ENCODE data around the gene PARD3. TPM values are rescaled to one million over a fixed set of nuclear protein-coding genes. Genes with fewer than 3 reads are reported as not detected.
A peak's percentile ranks its signal among the peaks of the same experiment; 100 is the strongest.

The PARD3 gene
- total RNA-seq, 3 donors from 2014 or later, result 48.2 to 93.7 (median 60.6) TPM

GRCh38 chr10:34079702-34080484, 735.2 kb downstream of the PARD3 start:
- H3K4me3 ChIP-seq, result no peak overlapping the region
- H3K9me3 ChIP-seq, result peaks cover 8% of the 10 kb centered on the region in 2 donors
- intact Hi-C loops (cut with DNase I; ENCODE audit: low total_unique reads), result no loop called here
- TF ChIP-seq POLR2A (IDR thresholded peaks at IDR 0.05) (no peak), CTCF (IDR thresholded peaks at IDR 0.05) (no peak), POLR2AphosphoS5 (IDR thresholded peaks at IDR 0.05) (no peak)
- no peaks in the 10 kb centered on the region for H3K27me3 ChIP-seq
- no peak overlapping the region for H3K27ac ChIP-seq
- no peak for DNase-seq (ENCODE audit: low spot score in 2 of 2)
- no peaks in the 10 kb centered on the region for H3K36me3 ChIP-seq
- H3K4me1 ChIP-seq, result no peaks in the 10 kb centered on the region

GRCh38 chr10:34078745-34079470, 736.2 kb downstream of the PARD3 start:
- Histone ChIP-seq H3K36me3 (no peaks in the 10 kb centered on the region), H3K9me3 (peaks cover 8% of the 10 kb centered on the region in 2 donors), H3K4me1 (no peaks in the 10 kb centered on the region), H3K4me3 (no peak overlapping the region), H3K27ac (peak overlapping the region; percentile 41 to 80), H3K27me3 (no peaks in the 10 kb centered on the region)
- intact Hi-C loops (cut with DNase I; ENCODE audit: low total_unique reads), result no loop called here
- no peak for TF ChIP-seq POLR2A (IDR thresholded peaks at IDR 0.05)
- TF ChIP-seq CTCF (IDR thresholded peaks at IDR 0.05), result no peak
- TF ChIP-seq POLR2AphosphoS5 (IDR thresholded peaks at IDR 0.05), result no peak
- peak in 1 of 2 donors; percentile 30 for DNase-seq (ENCODE audit: low spot score in 2 of 2)

GRCh38 chr10:34078017-34078744, 736.9 kb downstream of the PARD3 start:
- Histone ChIP-seq H3K27me3 (no peaks in the 10 kb centered on the region), H3K27ac (peak overlapping the region; percentile 41 to 80), H3K4me3 (no peak overlapping the region), H3K9me3 (peaks cover 4 to 8% of the 10 kb centered on the region in 2 donors), H3K4me1 (no peaks in the 10 kb centered on the region), H3K36me3 (no peaks in the 10 kb centered on the region)
- TF ChIP-seq POLR2A (IDR thresholded peaks at IDR 0.05), result no peak
- TF ChIP-seq POLR2AphosphoS5 (IDR thresholded peaks at IDR 0.05), result no peak
- TF ChIP-seq CTCF (IDR thresholded peaks at IDR 0.05), result no peak
- intact Hi-C loops (cut with DNase I; ENCODE audit: low total_unique reads), result no loop called here
- DNase-seq (ENCODE audit: low spot score in 2 of 2), result no peak

- no peak for DNase-seq (ENCODE audit: low spot score in 2 of 2)
- no peak for TF ChIP-seq CTCF (IDR thresholded peaks at IDR 0.05)
- TF ChIP-seq POLR2AphosphoS5 (IDR thresholded peaks at IDR 0.05), result no peak
- TF ChIP-seq POLR2A (IDR thresholded peaks at IDR 0.05), result no peak
- peaks cover 4 to 8% of the 10 kb centered on the region in 2 donors for H3K9me3 ChIP-seq
- H3K27ac ChIP-seq, result no peak overlapping the region
- no peaks in the 10 kb centered on the region for H3K36me3 ChIP-seq
- no peaks in the 10 kb centered on the region for H3K4me1 ChIP-seq
- intact Hi-C loops (cut with DNase I; ENCODE audit: low total_unique reads), result no loop called here
- no peak overlapping the region for H3K4me3 ChIP-seq
- H3K27me3 ChIP-seq, result no peaks in the 10 kb centered on the region
Measured at GRCh38 chr10:34076443-34076842, 738.7 kb downstream of the PARD3 start.
